Measurements from ENCODE around the gene SAXO1.
"Not testable (repeated sequence)": the region's sequence is repeated elsewhere in the genome, so short reads cannot be mapped to it uniquely, and the experiment has no call there.

Gene SAXO1

GRCh38 chr9:18970393-18970792 is 62.6 kb downstream of the SAXO1 start:
- no peak for DNase-seq (ENCODE audit: low spot score)

- DNase-seq (ENCODE audit: low spot score) = no peak
Observed at GRCh38 chr9:18969128-18969527, 63.9 kb downstream of the SAXO1 start.

GRCh38 chr9:18955626-18956025 is 77.4 kb downstream of the SAXO1 start:
- no peak for DNase-seq (ENCODE audit: low spot score)

- no peak for DNase-seq (ENCODE audit: low spot score)
Observed at GRCh38 chr9:18951936-18952335, 81.1 kb downstream of the SAXO1 start.

GRCh38 chr9:18947892-18948339 is 85.1 kb downstream of the SAXO1 start:
- no peak for DNase-seq (ENCODE audit: low spot score)

GRCh38 chr9:18942801-18943200 is 90.2 kb downstream of the SAXO1 start:
- DNase-seq (ENCODE audit: low spot score) = no peak

GRCh38 chr9:18941060-18941740 is 91.8 kb downstream of the SAXO1 start:
- DNase-seq (ENCODE audit: low spot score) = no peak

- no peak for DNase-seq (ENCODE audit: low spot score)
Observed at GRCh38 chr9:18939943-18940342, 93.1 kb downstream of the SAXO1 start.

GRCh38 chr9:18936094-18936871 is 96.7 kb downstream of the SAXO1 start:
- DNase-seq (ENCODE audit: low spot score) = no peak

- no peak for DNase-seq (ENCODE audit: low spot score)
Observed at GRCh38 chr9:18935541-18935940, 97.5 kb downstream of the SAXO1 start.

- not testable (repeated sequence) for DNase-seq (ENCODE audit: low spot score)
Observed at GRCh38 chr9:18930611-18931010, 102.4 kb downstream of the SAXO1 start.

- DNase-seq (ENCODE audit: low spot score) = no peak
Observed at GRCh38 chr9:18928711-18929110, 104.3 kb downstream of the SAXO1 start.

GRCh38 chr9:18926513-18926912 is 106.5 kb downstream of the SAXO1 start:
- DNase-seq (ENCODE audit: low spot score) = no peak

GRCh38 chr9:18925880-18926279 is 107.1 kb downstream of the SAXO1 start:
- DNase-seq (ENCODE audit: low spot score) = no peak

- DNase-seq (ENCODE audit: low spot score) = no peak
Observed at GRCh38 chr9:18923671-18924430, 109.2 kb downstream of the SAXO1 start.

GRCh38 chr9:18923167-18923566 is 109.8 kb downstream of the SAXO1 start:
- no peak for DNase-seq (ENCODE audit: low spot score)

GRCh38 chr9:18922161-18922885 is 110.7 kb downstream of the SAXO1 start:
- DNase-seq (ENCODE audit: low spot score) = no peak

- DNase-seq (ENCODE audit: low spot score) = no peak
Observed at GRCh38 chr9:18921366-18922075, 111.5 kb downstream of the SAXO1 start.

- DNase-seq (ENCODE audit: low spot score) = no peak
Observed at GRCh38 chr9:18920141-18921084, 112.6 kb downstream of the SAXO1 start.

GRCh38 chr9:18911714-18912342 is 121.2 kb downstream of the SAXO1 start:
- no peak for DNase-seq (ENCODE audit: low spot score)

Measured in CD4-positive, alpha-beta T cell treated with Interleukin-6 at 100 ng/mL for 8 hours (primary cell).